HG03442 (cell line): ENCODE results near the gene TMC7.
"Not testable (repeated sequence)": the region's sequence is repeated elsewhere in the genome, so short reads cannot be mapped to it uniquely, and the experiment has no call there.

Experiments used
- ATAC-seq: cut with Tn5 transposase; IDR thresholded peaks from one replicate; pipeline ENCODE4 v1.9.1; 2021; ENCODE audit warnings: mild to moderate bottlenecking, moderate library complexity; ENCODE audit not compliant: unreplicated experiment

Gene TMC7

GRCh38 chr16:18983565-18984434, at the start of gene TMC7:
TSS of gene TMC7 (plus strand) at chr16:18983934. CDS start at chr16:18984064, 130 bp downstream.
- no peak for ATAC-seq

DNA sequence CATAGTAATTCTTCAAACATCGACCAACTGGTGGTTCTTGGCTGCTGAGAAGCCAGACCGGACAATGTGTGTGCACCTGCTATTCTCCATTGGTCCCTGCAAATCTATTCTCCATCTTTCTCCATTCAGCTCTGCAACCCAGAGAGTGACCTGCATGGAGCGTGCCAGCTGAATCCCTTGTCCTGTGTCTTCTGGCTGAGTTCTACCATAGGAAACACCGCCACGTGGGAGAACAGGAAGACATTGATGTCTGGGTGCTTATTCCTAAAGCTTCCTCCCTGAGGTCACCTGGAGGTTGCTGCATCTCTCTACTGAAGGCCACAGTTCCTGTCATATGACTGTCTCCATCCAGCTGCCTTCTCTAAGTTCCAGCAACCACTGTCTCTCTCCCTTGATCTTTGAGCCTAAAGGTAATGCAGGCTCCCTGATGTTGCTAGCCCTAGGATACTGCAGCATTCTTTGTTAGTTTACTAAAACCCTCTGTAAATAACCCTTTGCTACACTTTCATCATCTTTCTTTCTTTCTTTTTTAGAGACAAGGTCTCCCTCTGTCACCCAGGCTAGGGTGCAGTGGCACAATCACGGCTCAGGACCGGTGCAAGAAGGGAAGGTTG, 46.9 kb upstream of the TMC7 start:
- no peak for ATAC-seq

DNA sequence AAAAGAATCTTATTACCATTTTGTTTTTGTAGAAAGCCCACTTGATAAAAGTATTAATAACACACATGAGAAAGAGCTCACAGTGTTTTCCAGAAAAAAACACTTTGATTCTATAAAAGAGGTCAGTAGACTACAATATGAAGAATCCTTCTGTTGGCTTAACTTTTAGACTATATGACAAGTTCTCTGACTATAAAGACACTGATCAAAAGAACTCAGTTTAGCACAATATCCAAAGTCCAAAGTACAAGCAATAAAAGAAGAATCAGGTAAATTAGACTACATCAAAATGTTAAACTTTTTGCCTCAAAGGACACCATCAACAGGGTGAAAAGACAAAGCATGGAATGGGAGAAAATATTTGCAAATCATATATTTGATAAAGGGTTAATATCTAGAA, 46.3 kb upstream of the TMC7 start:
- ATAC-seq = no peak

- no peak for ATAC-seq
These were observed 44.7 kb upstream of the TMC7 start for GRCh38 chr16:18938986-18939385.

GRCh38 chr16:18941471-18941870, 42.3 kb upstream of the TMC7 start:
- no peak for ATAC-seq

DNA sequence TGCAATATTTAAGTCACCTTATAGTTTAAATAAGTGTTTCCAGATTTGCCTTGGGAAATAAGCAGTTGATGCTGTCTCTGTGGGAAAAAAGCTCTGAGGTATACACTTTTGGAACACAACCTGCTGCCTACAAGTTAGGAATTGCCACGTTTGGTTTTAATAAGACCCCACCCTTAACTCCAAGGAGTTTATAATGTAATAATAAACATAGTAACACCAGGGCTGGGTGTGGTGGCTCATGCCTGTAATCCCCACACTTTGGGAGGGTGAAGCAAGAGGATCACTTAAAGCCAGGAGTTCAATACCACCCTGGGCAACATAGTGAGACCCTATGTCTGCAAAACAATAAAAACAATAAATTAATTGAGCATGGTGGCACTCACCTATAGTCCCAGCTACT, 41.7 kb upstream of the TMC7 start:
- ATAC-seq = no peak

DNA sequence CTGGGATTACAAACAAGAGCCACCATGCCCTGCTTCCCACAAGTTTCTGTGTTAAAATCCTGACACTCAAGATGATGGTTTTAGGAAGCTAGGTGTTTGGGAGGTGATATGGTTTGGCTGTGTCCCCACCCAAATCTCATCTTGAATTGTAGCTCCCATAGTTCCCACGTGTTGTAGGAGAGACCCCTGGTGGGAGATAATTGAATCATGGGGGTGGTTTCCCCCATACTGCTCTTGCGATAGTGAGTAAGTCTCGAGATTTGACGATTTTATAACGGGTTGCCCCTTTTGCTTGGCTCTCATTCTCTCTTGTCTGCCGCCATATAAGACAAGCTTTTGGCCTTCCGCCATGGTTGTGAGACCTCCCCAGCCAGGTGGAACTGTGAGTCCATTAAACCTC, 40.3 kb upstream of the TMC7 start:
- no peak for ATAC-seq

DNA sequence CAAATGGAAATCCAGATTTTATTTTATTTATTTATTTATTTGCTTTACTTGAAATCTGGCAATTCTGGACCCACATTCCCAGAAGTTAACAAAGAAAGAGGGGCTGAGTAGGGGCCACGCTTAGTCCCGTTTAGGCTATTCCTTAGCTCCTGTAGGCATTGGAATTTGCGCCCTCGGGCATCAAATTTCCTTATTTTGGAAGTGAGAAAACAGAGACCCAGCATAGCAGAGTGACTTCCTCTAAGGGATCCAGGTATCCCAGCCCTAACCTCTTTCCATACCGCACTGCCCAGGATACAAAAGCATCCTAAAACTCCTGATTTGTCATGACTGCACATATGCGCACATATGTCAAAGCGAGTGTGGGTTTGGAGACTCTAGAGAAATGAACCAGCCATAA, 38.5 kb upstream of the TMC7 start:
- no peak for ATAC-seq

GRCh38 chr16:18948372-18949020, 35.2 kb upstream of the TMC7 start:
- ATAC-seq = no peak

DNA sequence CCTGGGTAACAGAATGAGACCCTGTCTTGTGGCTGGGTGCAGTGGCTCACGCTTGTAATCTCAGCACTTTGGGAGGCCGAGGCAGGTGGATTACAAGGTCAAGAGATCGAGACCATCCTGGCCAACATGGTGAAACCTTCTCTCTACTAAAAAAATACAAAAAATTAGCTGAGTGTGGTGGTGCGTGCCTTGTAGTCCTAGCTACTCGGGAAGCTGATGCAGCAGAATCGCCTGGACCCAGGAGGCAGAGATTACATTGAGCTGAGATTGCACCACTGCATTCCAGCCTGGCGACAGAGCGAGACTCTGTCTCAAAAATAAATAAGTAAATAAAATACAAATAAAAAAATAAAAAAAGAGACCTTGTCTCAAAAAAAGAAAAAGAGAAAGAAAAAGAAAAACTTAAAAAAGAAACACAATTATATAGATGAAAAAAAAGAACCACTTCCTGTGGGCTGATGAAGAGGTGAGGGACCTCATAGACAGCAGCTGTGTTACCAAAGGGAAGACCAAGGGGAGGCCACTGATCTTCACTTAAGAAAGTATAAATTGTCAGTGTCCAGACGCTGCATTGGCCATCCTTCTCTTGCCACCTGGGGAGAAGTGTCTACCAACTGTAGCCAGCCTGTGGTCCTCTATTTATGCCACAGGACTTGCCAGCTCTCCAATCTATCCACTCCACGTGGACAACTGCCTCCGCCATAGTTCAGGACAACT, 33.1 kb upstream of the TMC7 start:
- ATAC-seq = no peak

DNA sequence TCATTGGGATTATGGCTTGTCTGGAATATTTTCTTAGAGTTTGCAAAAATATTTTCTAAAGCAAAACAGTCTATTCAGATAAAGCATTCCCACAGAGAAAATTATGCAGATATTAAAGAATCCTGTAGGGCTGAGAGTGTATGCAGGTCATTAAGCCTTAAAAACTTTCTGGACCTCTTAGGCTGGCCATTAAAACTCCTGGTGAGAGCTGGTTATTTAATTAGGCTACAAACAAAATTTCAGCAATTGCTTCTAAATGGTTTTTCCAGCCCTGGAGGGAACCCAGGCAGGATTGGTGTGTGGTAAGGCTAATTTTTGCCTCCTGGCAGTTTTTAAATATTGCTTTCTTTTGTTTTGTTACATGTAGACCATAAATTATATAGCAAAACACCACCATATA, 30.2 kb upstream of the TMC7 start:
- no peak for ATAC-seq

DNA sequence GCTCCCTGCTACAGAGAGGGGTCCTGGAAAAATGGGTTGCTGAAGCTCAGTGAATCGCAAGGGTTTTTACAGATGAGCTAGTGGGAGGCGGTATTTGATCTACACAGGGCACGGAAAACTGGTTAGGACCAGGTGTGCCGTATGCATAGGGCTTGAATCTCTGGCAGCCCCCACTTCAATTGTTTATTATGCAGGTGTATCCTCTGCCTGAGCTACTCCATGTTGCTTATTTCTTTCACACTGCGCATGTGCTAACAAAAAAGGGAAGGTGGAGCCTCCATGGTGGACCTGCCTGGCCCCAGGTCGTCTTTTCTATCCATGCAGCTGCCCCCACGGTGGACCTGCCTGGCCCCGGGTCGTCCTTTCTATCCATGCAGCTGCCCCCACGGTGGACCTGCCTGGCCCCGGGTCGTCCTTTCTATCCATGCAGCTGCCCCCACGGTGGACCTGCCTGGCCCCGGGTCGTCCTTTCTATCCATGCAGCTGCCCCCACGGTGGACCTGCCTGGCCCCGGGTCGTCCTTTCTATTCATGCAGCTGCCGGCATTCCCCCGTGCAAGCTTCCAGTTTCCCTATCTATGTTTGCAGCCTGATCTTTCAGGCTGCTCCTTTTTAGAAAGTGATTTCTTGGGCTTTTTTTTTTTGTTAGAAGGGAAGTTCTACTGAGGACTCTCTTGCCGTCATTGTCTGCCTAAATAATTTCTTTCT, 27.7 kb upstream of the TMC7 start:
- ATAC-seq = not testable (repeated sequence)

GRCh38 chr16:18956658-18957241, 27.0 kb upstream of the TMC7 start:
- not testable (repeated sequence) for ATAC-seq

GRCh38 chr16:18958621-18959029, 25.1 kb upstream of the TMC7 start:
- ATAC-seq = no peak

DNA sequence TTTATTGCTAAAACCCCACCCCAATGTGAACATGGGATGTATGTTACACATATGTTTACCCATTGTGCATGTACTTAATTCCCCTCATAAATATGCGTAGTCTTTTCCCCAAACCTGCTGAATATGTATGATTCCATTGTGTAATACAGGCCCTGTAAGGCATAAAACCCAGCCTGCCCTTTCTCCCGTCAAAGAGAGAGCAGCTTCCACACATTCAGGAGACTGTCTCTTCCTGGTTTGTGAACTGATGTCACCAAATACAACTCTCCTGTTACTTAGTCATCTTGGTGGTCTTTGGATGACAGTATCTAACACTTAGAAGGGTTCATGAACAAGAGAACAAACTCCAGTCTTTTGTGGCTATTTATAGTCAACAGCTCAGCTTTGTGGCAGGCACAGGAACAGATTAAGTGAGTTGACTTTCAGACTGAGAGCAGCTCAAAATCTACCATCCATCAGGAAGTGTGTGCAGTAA, 24.7 kb upstream of the TMC7 start:
- ATAC-seq = no peak

GRCh38 chr16:18965555-18965954, 18.2 kb upstream of the TMC7 start:
- ATAC-seq = no peak

- no peak for ATAC-seq
These were observed 16.9 kb upstream of the TMC7 start for GRCh38 chr16:18966791-18967190.

- ATAC-seq = no peak
These were observed 14.5 kb upstream of the TMC7 start for GRCh38 chr16:18969050-18969854.

GRCh38 chr16:18969855-18970240, 13.9 kb upstream of the TMC7 start:
- ATAC-seq = no peak
